ENCODE measurements around the gene SHROOM1.

The SHROOM1 gene

GRCh38 chr5:132825834-132826391 is 4.5 kb downstream of the SHROOM1 start:
- TF ChIP-seq CTCF (IDR thresholded peaks at IDR 0.05; ENCODE audit: low read length, missing control alignments) = no peak
- no peak for DNase-seq (ENCODE audit: low read depth)
- no peak overlapping the region for H3K4me3 ChIP-seq (replicated peaks; ENCODE audit: low read depth, low read length)

DNA sequence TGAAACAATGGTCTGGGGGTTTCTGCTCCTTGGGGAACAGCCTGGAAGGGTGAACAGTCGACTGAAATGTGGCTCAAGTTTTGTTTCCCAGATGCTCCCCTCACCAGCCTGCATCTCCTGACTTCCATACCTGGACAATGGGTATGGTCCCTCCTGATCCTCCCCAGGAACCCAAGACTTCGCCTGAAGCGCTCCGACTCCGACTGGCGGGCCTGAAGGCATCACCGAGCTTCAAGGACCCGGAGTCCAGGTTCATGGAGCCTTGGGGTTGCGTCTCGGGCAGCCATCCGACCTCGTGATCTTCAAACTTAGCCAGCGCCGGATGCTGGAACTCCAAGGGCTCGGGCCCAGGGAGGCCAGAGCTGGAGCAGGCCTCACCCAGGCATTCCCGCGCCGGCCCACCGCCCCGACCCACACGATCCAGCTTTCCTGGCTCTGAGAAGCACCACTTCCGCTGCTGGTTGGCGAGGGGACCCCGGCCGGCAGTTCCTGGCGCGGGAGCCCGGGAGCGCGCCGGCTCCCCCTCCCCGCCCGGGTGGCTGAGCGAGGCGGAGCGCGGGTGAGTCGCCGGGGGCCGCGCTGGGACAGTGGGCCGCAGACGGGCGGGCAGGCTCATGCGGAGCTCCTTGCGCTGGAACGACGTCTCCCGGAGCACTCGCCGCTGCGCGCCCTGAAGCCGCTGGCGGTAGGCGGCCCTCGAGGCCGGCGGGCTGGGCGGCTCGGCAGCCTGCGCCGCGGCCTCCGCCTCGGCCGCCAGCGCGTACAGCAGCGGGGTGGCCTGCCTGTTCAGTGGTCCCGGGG is 5.2 kb downstream of the SHROOM1 start:
- no peak overlapping the region for H3K4me3 ChIP-seq (replicated peaks; ENCODE audit: low read depth, low read length)
- no peak for TF ChIP-seq CTCF (IDR thresholded peaks at IDR 0.05; ENCODE audit: low read length, missing control alignments)
- DNase-seq (ENCODE audit: low read depth) = no peak

DNA sequence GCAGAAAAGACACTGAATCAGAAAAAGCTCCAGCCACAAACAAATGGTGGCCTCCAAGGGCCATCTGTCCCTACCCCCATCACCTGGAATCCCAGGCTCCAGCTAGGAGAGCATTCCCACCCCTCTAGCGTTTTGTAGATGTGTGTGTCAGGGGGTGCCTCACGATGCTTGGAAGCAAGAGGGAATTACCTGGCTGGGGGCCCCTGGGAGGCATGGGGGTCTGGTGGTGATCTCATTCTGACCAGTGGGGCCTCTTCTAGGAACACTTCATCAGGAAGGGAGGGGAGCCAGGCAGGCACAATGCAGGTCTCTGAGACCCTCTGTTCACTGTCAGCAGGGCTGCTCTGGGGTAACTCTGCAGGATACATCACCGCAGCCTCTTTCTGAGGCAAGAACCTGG is 6.0 kb downstream of the SHROOM1 start:
- DNase-seq (ENCODE audit: low read depth) = no peak
- no peak for TF ChIP-seq CTCF (IDR thresholded peaks at IDR 0.05; ENCODE audit: low read length, missing control alignments)
- H3K4me3 ChIP-seq (replicated peaks; ENCODE audit: low read depth, low read length) = no peak overlapping the region

GRCh38 chr5:132823481-132824050 is 6.9 kb downstream of the SHROOM1 start:
- no peak for DNase-seq (ENCODE audit: low read depth)
- H3K4me3 ChIP-seq (replicated peaks; ENCODE audit: low read depth, low read length) = no peak overlapping the region
- no peak for TF ChIP-seq CTCF (IDR thresholded peaks at IDR 0.05; ENCODE audit: low read length, missing control alignments)

DNA sequence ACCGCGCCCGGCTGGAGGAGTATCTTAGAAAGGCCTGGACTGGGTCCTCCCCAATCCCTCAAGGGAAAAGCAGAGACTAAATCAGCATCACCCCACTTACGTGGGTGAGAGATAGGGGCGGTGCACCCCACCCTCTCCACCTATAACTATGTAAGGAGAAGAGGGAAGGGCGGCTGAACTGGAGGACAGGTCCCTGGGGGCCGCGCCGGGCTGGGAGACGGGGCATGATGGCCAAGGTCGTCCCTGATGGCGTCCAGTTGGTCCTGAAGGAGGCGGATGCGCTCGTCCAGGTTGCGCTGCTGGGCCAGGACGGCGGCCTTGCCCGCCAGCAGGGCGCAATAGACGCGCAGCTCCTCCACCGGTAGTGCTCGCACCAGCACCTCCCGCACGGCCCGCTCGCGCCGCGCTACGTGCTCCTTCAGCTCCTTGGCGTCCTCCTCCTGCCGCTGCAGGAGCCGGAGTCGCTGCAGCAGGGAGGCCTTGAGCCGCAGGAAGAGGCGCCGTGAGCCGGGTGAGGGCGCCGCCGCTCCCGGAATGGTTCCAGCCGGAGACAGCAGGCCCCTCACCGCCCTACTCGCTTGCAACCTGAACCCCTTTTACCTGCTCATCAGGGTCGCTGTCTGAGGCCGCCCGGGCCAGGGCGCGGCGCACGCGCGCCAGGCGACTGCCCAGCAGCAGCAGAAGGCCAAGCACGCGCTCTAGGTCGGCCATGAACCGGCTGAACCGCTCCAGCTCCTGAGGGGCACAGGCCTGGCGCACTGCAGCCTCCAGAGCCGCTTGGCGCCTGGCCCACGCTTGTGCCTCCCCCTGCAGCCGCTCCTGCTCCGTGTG is 7.6 kb downstream of the SHROOM1 start:
- TF ChIP-seq CTCF (IDR thresholded peaks at IDR 0.05; ENCODE audit: low read length, missing control alignments) = no peak
- no peak overlapping the region for H3K4me3 ChIP-seq (replicated peaks; ENCODE audit: low read depth, low read length)
- peak; percentile 34 for DNase-seq (ENCODE audit: low read depth)

GRCh38 chr5:132821791-132822190 is 8.7 kb downstream of the SHROOM1 start:
- DNase-seq (ENCODE audit: low read depth) = no peak
- TF ChIP-seq CTCF (IDR thresholded peaks at IDR 0.05; ENCODE audit: low read length, missing control alignments) = no peak

More at GRCh38 chr5:132821791-132822190, 8.7 kb downstream of the SHROOM1 start:
- no peak overlapping the region for H3K4me3 ChIP-seq (replicated peaks; ENCODE audit: low read depth, low read length)

Data from fibroblast of pulmonary artery (primary cell).